Measurements from ENCODE around the gene FMO5.
"Not testable (repeated sequence)": the region's sequence is repeated elsewhere in the genome, so short reads cannot be mapped to it uniquely, and the experiment has no call there.

- TF ChIP-seq EZH2 (IDR thresholded peaks at IDR 0.05; ENCODE audit: borderline replicate concordance, insufficient read depth, low read length, poor library complexity, severe bottlenecking); CTCF (IDR thresholded peaks at IDR 0.05; ENCODE audit: poor library complexity, severe bottlenecking); EP300 (conservative IDR thresholded peaks at IDR 0.05; ENCODE audit: poor library complexity, severe bottlenecking); MXI1 (conservative IDR thresholded peaks at IDR 0.05; ENCODE audit: poor library complexity, severe bottlenecking): not testable (repeated sequence)
Observed at GRCh38 chr1:147157116-147157515, 68.0 kb downstream of the FMO5 start.
